ENCODE results near the gene RALBP1. TPM values are rescaled to one million over a fixed set of nuclear protein-coding genes. Genes with fewer than 3 reads are reported as not detected.

The RALBP1 gene
- total RNA-seq, 1 donor from 2014 or later, result 45.2 TPM

- DNase-seq (no peak), ATAC-seq (ENCODE audit: poor library complexity) (no peak)
- intact Hi-C loops (cut with DNase I), result no loop called here
Observed at GRCh38 chr18:9568186-9568585, 92.9 kb downstream of the RALBP1 start.

GRCh38 chr18:9569178-9569577 lies 93.9 kb downstream of the RALBP1 start:
- intact Hi-C loops (cut with DNase I), result no loop called here

GRCh38 chr18:9570255-9570654 lies 94.9 kb downstream of the RALBP1 start:
- DNase-seq (no peak), ATAC-seq (ENCODE audit: poor library complexity) (no peak)
- intact Hi-C loops (cut with DNase I), result loop anchor here (10.0 kb wide), 1 partner anchor 105 kb away; no protein-coding TSS in a partner anchor

More at GRCh38 chr18:9569178-9569577, 93.9 kb downstream of the RALBP1 start:
- DNase-seq (no peak), ATAC-seq (ENCODE audit: poor library complexity) (no peak)

- intact Hi-C loops (cut with DNase I), result loop anchor here (10.0 kb wide), 1 partner anchor 103 kb away; no protein-coding TSS in a partner anchor
- ATAC-seq (ENCODE audit: poor library complexity) (no peak), DNase-seq (no peak)
Observed at GRCh38 chr18:9571546-9571945, 96.2 kb downstream of the RALBP1 start.

- ATAC-seq (ENCODE audit: poor library complexity) (peak; percentile 51), DNase-seq (no peak)
- intact Hi-C loops (cut with DNase I), result loop anchor here (10.0 kb wide), 1 partner anchor 100 kb away; no protein-coding TSS in a partner anchor
Observed at GRCh38 chr18:9574473-9575115, 99.3 kb downstream of the RALBP1 start.

GRCh38 chr18:9575558-9575957 lies 100.2 kb downstream of the RALBP1 start:
- ATAC-seq (ENCODE audit: poor library complexity) (peak; percentile 97), DNase-seq (peak; percentile 65)
- intact Hi-C loops (cut with DNase I), result loop anchor here (10.0 kb wide), 1 partner anchor 99 kb away; no protein-coding TSS in a partner anchor

GRCh38 chr18:9577361-9577760 lies 102.0 kb downstream of the RALBP1 start:
- DNase-seq, result no peak
- intact Hi-C loops (cut with DNase I), result loop anchor here (10.0 kb wide), 1 partner anchor 97 kb away; no protein-coding TSS in a partner anchor

GRCh38 chr18:9578306-9578705 lies 103.0 kb downstream of the RALBP1 start:
- ATAC-seq (ENCODE audit: poor library complexity) (no peak), DNase-seq (no peak)
- intact Hi-C loops (cut with DNase I), result loop anchor here (10.0 kb wide), 1 partner anchor 96 kb away; no protein-coding TSS in a partner anchor

More at GRCh38 chr18:9577361-9577760, 102.0 kb downstream of the RALBP1 start:
- ATAC-seq (ENCODE audit: poor library complexity), result no peak

GRCh38 chr18:9581667-9582066 lies 106.4 kb downstream of the RALBP1 start:
- intact Hi-C loops (cut with DNase I), result no loop called here

GRCh38 chr18:9586814-9587213 lies 111.5 kb downstream of the RALBP1 start:
- intact Hi-C loops (cut with DNase I), result no loop called here
- DNase-seq (no peak), ATAC-seq (ENCODE audit: poor library complexity) (no peak)

More at GRCh38 chr18:9581667-9582066, 106.4 kb downstream of the RALBP1 start:
- DNase-seq, result no peak
- ATAC-seq (ENCODE audit: poor library complexity), result no peak

Other genes with a start within 250 kb of the RALBP1 start
- 8.6 TPM for gene TWSG1, start 140.7 kb upstream of the RALBP1 start, total RNA-seq
- gene PPP4R1, start 139.0 kb downstream of the RALBP1 start, total RNA-seq, result 55.4 TPM
- gene RAB31, start 232.8 kb downstream of the RALBP1 start, total RNA-seq, result 12.1 TPM